ENCODE measurements around the gene MRGPRX1. TPM values are rescaled to one million over a fixed set of nuclear protein-coding genes. Genes with fewer than 3 reads are reported as not detected.
"Not testable (repeated sequence)": the region's sequence is repeated elsewhere in the genome, so short reads cannot be mapped to it uniquely, and the experiment has no call there.

Gene MRGPRX1
- total RNA-seq, 1 experiment from 2014 or later = not detected

GRCh38 chr11:18912883-18913282 is 26.3 kb downstream of the MRGPRX1 start:
- no TSS peak for BruUV-seq (replicated peaks)
- H3K36me3 Mint-ChIP-seq (ENCODE audit: insufficient read depth, unreplicated experiment) = no peaks in the 10 kb centered on the region
- H3K27me3 Mint-ChIP-seq (ENCODE audit: insufficient read depth, unreplicated experiment) = peaks cover 79% of the 10 kb centered on the region

DNA sequence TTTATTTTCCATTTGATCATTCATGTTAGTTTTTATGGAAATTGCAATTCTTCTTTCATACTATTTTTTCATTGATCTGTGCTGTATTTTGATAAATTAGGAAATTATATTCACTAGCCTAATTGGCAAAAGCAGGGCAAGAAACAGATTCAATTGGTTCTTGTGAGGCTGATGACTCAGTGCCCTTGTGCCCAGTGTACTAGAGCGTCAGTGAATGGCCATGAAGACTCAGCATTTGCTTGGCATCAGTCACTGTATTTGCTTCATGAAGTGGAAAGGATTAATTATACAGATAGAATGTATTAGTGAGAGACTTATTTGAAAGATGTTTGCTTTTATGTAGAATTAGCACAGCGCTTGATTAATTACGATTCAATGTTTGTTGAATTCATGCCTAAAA is 31.8 kb downstream of the MRGPRX1 start:
- ChIA-PET POLR2A (no interaction called here), CTCF (no interaction called here)
- no peak for TF ChIP-seq CTCF (IDR thresholded peaks at IDR 0.05; ENCODE audit: unreplicated experiment)

More at GRCh38 chr11:18912883-18913282, 26.3 kb downstream of the MRGPRX1 start:
- H3K4me1 Mint-ChIP-seq (ENCODE audit: insufficient read depth, unreplicated experiment) = no peaks in the 10 kb centered on the region
- POLR2A ChIA-PET = interaction anchor here (0.7 kb wide), 1 partner anchor 123 kb away, joined by 5 read pairs; no protein-coding TSS in a partner anchor
- intact Hi-C loops (cut with micrococcal nuclease) = no loop called here
- no peak for TF ChIP-seq CTCF (IDR thresholded peaks at IDR 0.05; ENCODE audit: unreplicated experiment)
- no peaks in the 10 kb centered on the region for H3K9me3 Mint-ChIP-seq (ENCODE audit: unreplicated experiment)
- no peak overlapping the region for H3K27ac Mint-ChIP-seq (ENCODE audit: low read depth, unreplicated experiment)
- H3K4me3 Mint-ChIP-seq (ENCODE audit: unreplicated experiment) = no peak overlapping the region
- no peak for DNase-seq (ENCODE audit: unreplicated experiment)
- CTCF ChIA-PET = no interaction called here

DNA sequence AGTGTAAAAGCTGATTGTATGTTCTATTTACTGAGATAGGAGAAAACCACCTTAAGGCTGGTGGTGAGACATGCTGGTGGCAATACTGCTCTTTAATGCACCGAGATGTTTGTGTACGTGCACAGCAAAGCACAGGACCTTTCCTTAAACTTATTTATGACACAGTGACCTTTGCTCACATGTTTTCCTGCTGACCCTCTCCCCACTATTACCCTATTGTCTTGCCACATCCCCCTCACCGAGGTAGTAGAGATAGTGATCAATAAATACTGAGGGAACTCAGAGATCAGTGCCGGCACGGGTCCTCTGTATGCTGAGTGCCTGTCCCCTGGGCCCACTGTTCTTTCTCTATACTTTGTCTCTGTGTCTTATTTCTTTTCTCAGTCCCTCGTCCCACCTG is 38.6 kb downstream of the MRGPRX1 start:
- BruUV-seq (replicated peaks); H3K4me3 Mint-ChIP-seq (ENCODE audit: unreplicated experiment); CTCF ChIA-PET; DNase-seq (ENCODE audit: unreplicated experiment); H3K9me3 Mint-ChIP-seq (ENCODE audit: unreplicated experiment); H3K36me3 Mint-ChIP-seq (ENCODE audit: insufficient read depth, unreplicated experiment); H3K4me1 Mint-ChIP-seq (ENCODE audit: insufficient read depth, unreplicated experiment); intact Hi-C loops (cut with micrococcal nuclease); H3K27ac Mint-ChIP-seq (ENCODE audit: low read depth, unreplicated experiment); POLR2A ChIA-PET: not testable (repeated sequence)
- H3K27me3 Mint-ChIP-seq (ENCODE audit: insufficient read depth, unreplicated experiment) = peaks cover 24% of the 10 kb centered on the region

More for the DNA sequence above, 31.8 kb downstream of the MRGPRX1 start:
- H3K27me3 Mint-ChIP-seq (ENCODE audit: insufficient read depth, unreplicated experiment) = peaks cover 68% of the 10 kb centered on the region
- no peak overlapping the region for H3K4me3 Mint-ChIP-seq (ENCODE audit: unreplicated experiment)
- no peaks in the 10 kb centered on the region for H3K4me1 Mint-ChIP-seq (ENCODE audit: insufficient read depth, unreplicated experiment)
- H3K27ac Mint-ChIP-seq (ENCODE audit: low read depth, unreplicated experiment) = no peak overlapping the region
- H3K36me3 Mint-ChIP-seq (ENCODE audit: insufficient read depth, unreplicated experiment) = no peaks in the 10 kb centered on the region
- no peak for DNase-seq (ENCODE audit: unreplicated experiment)
- intact Hi-C loops (cut with micrococcal nuclease) = no loop called here
- no TSS peak for BruUV-seq (replicated peaks)
- no peaks in the 10 kb centered on the region for H3K9me3 Mint-ChIP-seq (ENCODE audit: unreplicated experiment)

DNA sequence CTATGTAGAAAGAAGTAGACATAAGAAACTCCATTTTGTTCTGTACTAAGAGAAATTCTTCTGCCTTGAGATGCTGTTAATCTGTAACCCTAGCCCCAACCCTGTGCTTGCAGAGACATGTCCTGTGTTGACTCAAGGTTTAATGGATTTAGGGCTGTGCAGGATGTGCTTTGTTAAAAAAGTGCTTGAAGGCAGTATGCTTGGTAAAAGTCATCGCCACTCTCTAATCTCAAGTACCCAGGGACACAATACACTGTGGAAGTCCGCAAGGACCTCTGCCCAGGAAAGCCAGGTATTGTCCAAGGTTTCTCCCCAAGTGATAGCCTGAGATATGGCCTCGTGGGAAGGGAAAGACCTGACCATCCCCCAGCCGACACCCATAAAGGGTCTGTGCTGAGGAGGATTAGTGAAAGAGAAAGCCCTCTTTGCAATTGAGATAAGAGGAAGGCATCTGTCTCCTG is 39.0 kb downstream of the MRGPRX1 start:
- H3K4me1 Mint-ChIP-seq (ENCODE audit: insufficient read depth, unreplicated experiment); CTCF ChIA-PET; H3K9me3 Mint-ChIP-seq (ENCODE audit: unreplicated experiment); intact Hi-C loops (cut with micrococcal nuclease); H3K27ac Mint-ChIP-seq (ENCODE audit: low read depth, unreplicated experiment); POLR2A ChIA-PET; H3K4me3 Mint-ChIP-seq (ENCODE audit: unreplicated experiment); BruUV-seq (replicated peaks); H3K36me3 Mint-ChIP-seq (ENCODE audit: insufficient read depth, unreplicated experiment): not testable (repeated sequence)
- DNase-seq (ENCODE audit: unreplicated experiment) = peak; percentile 9
- peaks cover 28% of the 10 kb centered on the region for H3K27me3 Mint-ChIP-seq (ENCODE audit: insufficient read depth, unreplicated experiment)

DNA sequence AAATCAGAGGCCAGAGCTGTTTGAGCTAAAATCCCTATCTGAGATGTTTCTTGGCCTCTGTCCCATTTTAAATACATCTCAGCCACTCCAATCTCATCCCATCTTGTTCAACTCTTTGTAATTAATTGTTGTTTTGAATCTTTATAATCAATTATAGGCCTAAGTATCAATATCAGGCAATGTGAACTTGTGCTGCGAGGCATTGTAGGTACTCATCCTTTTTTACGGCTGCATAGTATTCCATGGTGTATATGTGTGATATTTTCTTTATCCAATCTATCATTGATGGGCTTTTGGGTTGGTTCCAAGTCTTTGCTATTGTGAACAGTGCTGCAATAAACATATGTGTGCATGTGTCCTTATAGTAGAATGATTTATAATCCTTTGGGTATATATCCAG is 47.5 kb downstream of the MRGPRX1 start:
- H3K27ac Mint-ChIP-seq (ENCODE audit: low read depth, unreplicated experiment); DNase-seq (ENCODE audit: unreplicated experiment); H3K36me3 Mint-ChIP-seq (ENCODE audit: insufficient read depth, unreplicated experiment); intact Hi-C loops (cut with micrococcal nuclease); BruUV-seq (replicated peaks); H3K4me3 Mint-ChIP-seq (ENCODE audit: unreplicated experiment); H3K4me1 Mint-ChIP-seq (ENCODE audit: insufficient read depth, unreplicated experiment); POLR2A ChIA-PET; H3K9me3 Mint-ChIP-seq (ENCODE audit: unreplicated experiment): not testable (repeated sequence)
- CTCF ChIA-PET = interaction anchor here (0.6 to 0.7 kb wide), 2 partner anchors 12 to 71 kb away, joined by 3 read pairs; no protein-coding TSS in a partner anchor
- H3K27me3 Mint-ChIP-seq (ENCODE audit: insufficient read depth, unreplicated experiment) = peaks cover 98% of the 10 kb centered on the region

Measured in MCF 10A (cell line).